Astrocyte (in vitro differentiated cells and primary cell): Measurements from ENCODE around the gene SLC22A7. TPM values are rescaled to one million over a fixed set of nuclear protein-coding genes. Genes with fewer than 3 reads are reported as not detected.

Experiments
- DNase-seq: peaks from one replicate; pipeline ENCODE4 v3.0.0-alpha.2; 2010; ENCODE audit warnings: low read depth
- FAIRE-seq: peaks from 2 replicates; lab custom pipeline; 2011; peaks lifted over from hg19 to GRCh38; lab: Jason Lieb, UNC
- H2AFZ ChIP-seq: 2 replicates; pipeline ENCODE4 v1.6.0; 2012; ENCODE audit warnings: low read depth, low read length, inconsistent platforms
- H3K27ac ChIP-seq: 2 replicates; pipeline ENCODE4 v1.5.1; 2011; ENCODE audit warnings: low read depth, low read length, inconsistent platforms
- H3K27me3 ChIP-seq: 2 replicates; pipeline ENCODE4 v1.6.0; 2011; ENCODE audit warnings: low read length, inconsistent platforms; ENCODE audit not compliant: insufficient read depth
- H3K36me3 ChIP-seq: 2 replicates; pipeline ENCODE4 v1.5.1; 2011; ENCODE audit warnings: low read length, inconsistent platforms; ENCODE audit not compliant: insufficient read depth
- H3K4me1 ChIP-seq: 2 replicates; pipeline ENCODE4 v1.5.1; 2011; ENCODE audit warnings: low read length, inconsistent platforms; ENCODE audit not compliant: insufficient read depth
- H3K4me2 ChIP-seq: 2 replicates; pipeline ENCODE4 v1.6.0; 2012; ENCODE audit warnings: low read length, inconsistent platforms
- H3K4me3 ChIP-seq: 2 replicates; pipeline ENCODE4 v1.5.1; 2011; ENCODE audit warnings: low read depth, mild to moderate bottlenecking, low read length, inconsistent platforms; ENCODE audit not compliant: insufficient read depth
- H3K79me2 ChIP-seq: 2 replicates; pipeline ENCODE4 v1.6.0; 2012; ENCODE audit warnings: mild to moderate bottlenecking, low read length, inconsistent platforms; ENCODE audit not compliant: insufficient read depth
- H3K9ac ChIP-seq: 2 replicates; pipeline ENCODE4 v1.6.0; 2012; ENCODE audit warnings: mild to moderate bottlenecking, low read length, inconsistent platforms
- H3K9me3 ChIP-seq: 2 replicates; pipeline ENCODE4 v1.5.1; 2012; ENCODE audit warnings: low read depth, mild to moderate bottlenecking, low read length, inconsistent platforms; ENCODE audit not compliant: insufficient read depth
- H4K20me1 ChIP-seq: 2 replicates; pipeline ENCODE4 v1.6.0; 2012; ENCODE audit warnings: low read length, inconsistent platforms; ENCODE audit not compliant: insufficient read depth
- H3K27ac Mint-ChIP-seq: one replicate; pipeline ENCODE4 v1.8.0; 2021; ENCODE audit warnings: mild to moderate bottlenecking, mixed read lengths; ENCODE audit not compliant: unreplicated experiment
- H3K27me3 Mint-ChIP-seq: one replicate; pipeline ENCODE4 v1.8.0; 2021; ENCODE audit warnings: low read depth, mixed read lengths; ENCODE audit not compliant: unreplicated experiment
- H3K36me3 Mint-ChIP-seq: one replicate; pipeline ENCODE4 v1.8.0; 2021; ENCODE audit warnings: low read depth, mixed read lengths; ENCODE audit not compliant: unreplicated experiment
- H3K4me1 Mint-ChIP-seq: one replicate; pipeline ENCODE4 v1.8.0; 2021; ENCODE audit warnings: low read depth, mixed read lengths; ENCODE audit not compliant: unreplicated experiment
- H3K4me3 Mint-ChIP-seq: one replicate; pipeline ENCODE4 v1.8.0; 2021; ENCODE audit warnings: mild to moderate bottlenecking, moderate library complexity, mixed read lengths; ENCODE audit not compliant: unreplicated experiment
- H3K9me3 Mint-ChIP-seq: one replicate; pipeline ENCODE4 v1.8.0; 2021; ENCODE audit warnings: mild to moderate bottlenecking, mixed read lengths; ENCODE audit not compliant: unreplicated experiment
- CTCF ChIP-seq: IDR thresholded peaks from 2 replicates; pipeline ENCODE4 v1.5.1; 2011; ENCODE audit warnings: low read depth, mild to moderate bottlenecking, inconsistent platforms, low read length, moderate library complexity; ENCODE audit not compliant: insufficient read depth
- EZH2 ChIP-seq: IDR thresholded peaks from 2 replicates; pipeline ENCODE4 v1.6.1; 2012; ENCODE audit warnings: mild to moderate bottlenecking, low read length, inconsistent platforms; ENCODE audit not compliant: insufficient read depth
- total RNA-seq: library from RNA; stranded (reverse); gene quantifications from 2 replicates; pipeline ENCODE4 v1.2.1, GENCODE V29; 2021

Gene SLC22A7
- total RNA-seq, 1 donor from 2014 or later, result not detected

- no peak overlapping the region for H3K4me2 ChIP-seq
- FAIRE-seq (no peak), DNase-seq (no peak)
- no peak overlapping the region for H3K4me3 ChIP-seq
- no peaks in the 10 kb centered on the region for H3K79me2 ChIP-seq
- H3K27ac Mint-ChIP-seq, result no peak overlapping the region
- H4K20me1 ChIP-seq, result no peaks in the 10 kb centered on the region
- no peaks in the 10 kb centered on the region for H3K4me1 Mint-ChIP-seq
- H2AFZ ChIP-seq, result no peak overlapping the region
- H3K9me3 ChIP-seq, result no peaks in the 10 kb centered on the region
- H3K27me3 ChIP-seq, result no peaks in the 10 kb centered on the region
- no peaks in the 10 kb centered on the region for H3K36me3 Mint-ChIP-seq
- H3K9ac ChIP-seq, result no peak overlapping the region
- no peak overlapping the region for H3K27ac ChIP-seq
- no peaks in the 10 kb centered on the region for H3K9me3 Mint-ChIP-seq
- TF ChIP-seq CTCF (no peak), EZH2 (no peak)
- H3K4me1 ChIP-seq, result no peaks in the 10 kb centered on the region
- H3K4me3 Mint-ChIP-seq, result no peak overlapping the region
- H3K27me3 Mint-ChIP-seq, result peaks cover 23% of the 10 kb centered on the region
- no peaks in the 10 kb centered on the region for H3K36me3 ChIP-seq
Observed at GRCh38 chr6:43292763-43293318, 5.2 kb upstream of the SLC22A7 start.

- H3K27ac Mint-ChIP-seq, result no peak overlapping the region
- H3K9ac ChIP-seq, result no peak overlapping the region
- no peaks in the 10 kb centered on the region for H3K36me3 ChIP-seq
- no peaks in the 10 kb centered on the region for H3K79me2 ChIP-seq
- H3K27me3 ChIP-seq, result peaks cover 2% of the 10 kb centered on the region
- H3K4me3 ChIP-seq, result no peak overlapping the region
- H3K4me1 Mint-ChIP-seq, result no peaks in the 10 kb centered on the region
- DNase-seq, result no peak
- H3K4me2 ChIP-seq, result no peak overlapping the region
- no peak overlapping the region for H2AFZ ChIP-seq
- H3K27ac ChIP-seq, result no peak overlapping the region
- FAIRE-seq, result no peak
- TF ChIP-seq EZH2 (no peak), CTCF (no peak)
- H3K27me3 Mint-ChIP-seq, result peaks cover 26% of the 10 kb centered on the region
- H3K9me3 Mint-ChIP-seq, result no peaks in the 10 kb centered on the region
- H3K9me3 ChIP-seq, result no peaks in the 10 kb centered on the region
- H3K36me3 Mint-ChIP-seq, result no peaks in the 10 kb centered on the region
- no peaks in the 10 kb centered on the region for H3K4me1 ChIP-seq
- no peaks in the 10 kb centered on the region for H4K20me1 ChIP-seq
- no peak overlapping the region for H3K4me3 Mint-ChIP-seq
Observed at GRCh38 chr6:43293698-43294097, 4.4 kb upstream of the SLC22A7 start.

- Mint-ChIP-seq H3K4me3 (no peak overlapping the region), H3K36me3 (no peaks in the 10 kb centered on the region), H3K27me3 (peaks cover 35% of the 10 kb centered on the region), H3K9me3 (no peaks in the 10 kb centered on the region), H3K27ac (no peak overlapping the region), H3K4me1 (no peaks in the 10 kb centered on the region)
- no peaks in the 10 kb centered on the region for H3K9me3 ChIP-seq
- H2AFZ ChIP-seq, result no peak overlapping the region
- DNase-seq (no peak), FAIRE-seq (no peak)
- H4K20me1 ChIP-seq, result no peaks in the 10 kb centered on the region
- H3K27ac ChIP-seq, result no peak overlapping the region
- TF ChIP-seq CTCF, result no peak
- no peak for TF ChIP-seq EZH2
- no peak overlapping the region for H3K9ac ChIP-seq
- no peaks in the 10 kb centered on the region for H3K36me3 ChIP-seq
- no peaks in the 10 kb centered on the region for H3K79me2 ChIP-seq
- H3K4me2 ChIP-seq, result no peak overlapping the region
- H3K27me3 ChIP-seq, result peaks cover 2% of the 10 kb centered on the region
- H3K4me1 ChIP-seq, result no peaks in the 10 kb centered on the region
- H3K4me3 ChIP-seq, result no peak overlapping the region
Observed at GRCh38 chr6:43294536-43294935, 3.5 kb upstream of the SLC22A7 start.
